ENCODE data around the gene C10orf71. TPM values are rescaled to one million over a fixed set of nuclear protein-coding genes. Genes with fewer than 3 reads are reported as not detected.
A peak's percentile ranks its signal among the peaks of the same experiment; 100 is the strongest.

The C10orf71 gene
- total RNA-seq, 1 experiment from 2014 or later = 6.6 TPM

DNA sequence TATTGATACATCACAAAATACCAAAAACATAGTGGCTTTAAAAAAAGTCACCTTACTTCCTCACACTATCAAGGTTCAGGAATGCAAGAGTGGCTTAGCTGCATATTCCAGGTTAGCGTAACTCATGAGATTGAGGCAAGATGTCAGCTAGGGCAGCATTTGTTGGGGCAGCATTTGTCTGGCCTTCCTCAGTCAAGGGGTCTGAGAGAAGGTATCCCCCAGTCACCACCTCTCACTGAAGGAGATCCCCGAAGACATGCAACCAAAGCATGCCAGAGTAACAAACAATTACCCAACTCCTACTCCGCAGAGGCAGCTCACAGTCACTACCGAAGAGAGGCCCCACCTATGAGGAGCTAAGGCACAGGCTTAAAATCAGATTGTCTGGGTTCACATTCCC lies 48.4 kb downstream of the C10orf71 start:
- Histone ChIP-seq H3K36me3 (no peaks in the 10 kb centered on the region), H3K9me3 (replicated peaks) (no peaks in the 10 kb centered on the region), H3K27ac (no peak overlapping the region), H3K27me3 (no peaks in the 10 kb centered on the region), H3K4me3 (no peak overlapping the region), H3K4me1 (peaks cover under 1% of the 10 kb centered on the region)
- DNase-seq = no peak

DNA sequence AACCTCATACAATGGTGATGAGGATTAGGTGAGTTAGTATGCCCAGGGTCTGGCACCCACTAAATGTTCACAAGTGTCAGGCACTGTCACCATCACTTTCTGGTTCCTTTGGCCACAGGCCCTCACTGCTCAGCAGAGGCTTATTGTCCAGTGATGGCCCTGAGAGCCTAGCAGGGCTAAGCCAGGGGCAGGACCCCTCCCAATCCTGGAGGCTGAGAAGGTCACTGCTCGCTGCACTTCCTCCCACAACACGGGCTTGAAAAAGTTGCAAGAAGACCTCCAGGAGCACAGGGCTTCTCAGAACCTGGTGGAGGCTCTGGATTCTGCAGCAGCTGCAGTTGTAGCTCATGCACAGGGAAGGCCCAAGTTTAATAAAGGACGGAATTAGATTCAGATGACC lies 48.9 kb downstream of the C10orf71 start:
- Histone ChIP-seq H3K4me1 (peaks cover 6% of the 10 kb centered on the region), H3K36me3 (no peaks in the 10 kb centered on the region), H3K9me3 (replicated peaks) (no peaks in the 10 kb centered on the region), H3K27me3 (no peaks in the 10 kb centered on the region), H3K4me3 (no peak overlapping the region), H3K27ac (no peak overlapping the region)
- DNase-seq = no peak

DNA sequence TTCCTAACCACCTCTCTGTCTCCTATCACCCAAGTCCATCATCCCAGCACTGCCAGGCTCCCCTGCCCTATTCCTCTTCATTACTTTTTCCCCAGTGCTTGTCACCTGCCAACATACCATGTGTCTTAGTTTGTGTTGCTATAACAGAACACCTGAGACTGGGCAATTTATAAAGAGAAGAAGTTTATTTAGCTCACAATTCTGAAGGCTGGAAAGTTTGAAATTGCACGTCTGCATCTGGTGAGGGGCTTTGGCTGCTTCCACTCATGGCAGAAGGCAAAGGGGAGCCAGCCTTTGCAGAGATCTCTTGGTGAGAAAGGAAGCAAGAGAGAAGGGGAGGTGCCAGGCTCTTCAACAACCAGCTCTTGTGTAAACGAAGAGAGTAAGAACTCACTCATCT lies 49.6 kb downstream of the C10orf71 start:
- Histone ChIP-seq H3K4me3 (no peak overlapping the region), H3K4me1 (peaks cover 13% of the 10 kb centered on the region), H3K36me3 (no peaks in the 10 kb centered on the region), H3K27ac (no peak overlapping the region), H3K27me3 (no peaks in the 10 kb centered on the region), H3K9me3 (replicated peaks) (no peaks in the 10 kb centered on the region)
- DNase-seq = no peak

DNA sequence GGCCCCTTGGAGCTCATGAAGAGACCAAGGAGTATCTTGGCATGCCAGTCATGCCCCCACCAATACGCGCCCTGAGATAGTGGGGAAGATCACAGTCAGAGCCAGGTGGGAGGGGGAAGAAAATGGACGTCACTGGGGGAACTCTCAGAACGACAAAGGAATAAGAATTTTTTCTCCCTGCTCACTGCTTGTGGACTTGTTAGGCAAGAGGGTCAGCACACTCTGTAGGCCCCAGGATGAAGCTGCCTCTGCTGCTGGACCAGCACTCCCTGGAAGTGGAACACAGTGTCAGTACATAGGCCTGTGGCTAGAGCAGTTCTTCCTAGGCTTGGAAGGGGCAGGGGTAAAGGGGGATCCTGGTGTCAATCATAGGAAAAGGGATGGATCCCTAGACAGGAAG lies 50.4 kb downstream of the C10orf71 start:
- DNase-seq = no peak
- no peaks in the 10 kb centered on the region for H3K9me3 ChIP-seq (replicated peaks)
- H3K4me1 ChIP-seq = peaks cover 21% of the 10 kb centered on the region
- H3K27ac ChIP-seq = no peak overlapping the region
- H3K4me3 ChIP-seq = no peak overlapping the region
- H3K27me3 ChIP-seq = no peaks in the 10 kb centered on the region
- no peaks in the 10 kb centered on the region for H3K36me3 ChIP-seq

DNA sequence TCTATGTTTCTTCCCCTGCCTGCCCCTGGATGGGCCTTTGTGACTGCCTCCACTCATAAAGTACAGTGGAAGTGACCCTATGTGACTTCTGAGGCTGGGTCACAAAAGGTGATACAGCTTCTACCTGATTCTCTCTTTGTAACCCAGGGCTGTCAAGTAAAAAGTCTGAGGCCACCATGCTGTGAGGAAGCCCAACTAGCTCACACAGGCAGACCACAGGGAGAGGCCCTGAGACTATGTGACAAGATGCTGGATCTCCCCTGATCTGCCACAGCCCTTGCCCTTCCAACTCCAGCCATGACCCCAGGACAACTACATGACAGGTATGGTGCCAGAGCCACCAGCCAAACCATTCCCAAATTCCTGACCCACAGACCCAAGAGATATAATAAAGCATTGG lies 51.2 kb downstream of the C10orf71 start:
- Histone ChIP-seq H3K4me1 (peaks cover 22% of the 10 kb centered on the region), H3K36me3 (no peaks in the 10 kb centered on the region), H3K9me3 (replicated peaks) (no peaks in the 10 kb centered on the region), H3K4me3 (no peak overlapping the region), H3K27me3 (no peaks in the 10 kb centered on the region), H3K27ac (no peak overlapping the region)
- DNase-seq = no peak

DNA sequence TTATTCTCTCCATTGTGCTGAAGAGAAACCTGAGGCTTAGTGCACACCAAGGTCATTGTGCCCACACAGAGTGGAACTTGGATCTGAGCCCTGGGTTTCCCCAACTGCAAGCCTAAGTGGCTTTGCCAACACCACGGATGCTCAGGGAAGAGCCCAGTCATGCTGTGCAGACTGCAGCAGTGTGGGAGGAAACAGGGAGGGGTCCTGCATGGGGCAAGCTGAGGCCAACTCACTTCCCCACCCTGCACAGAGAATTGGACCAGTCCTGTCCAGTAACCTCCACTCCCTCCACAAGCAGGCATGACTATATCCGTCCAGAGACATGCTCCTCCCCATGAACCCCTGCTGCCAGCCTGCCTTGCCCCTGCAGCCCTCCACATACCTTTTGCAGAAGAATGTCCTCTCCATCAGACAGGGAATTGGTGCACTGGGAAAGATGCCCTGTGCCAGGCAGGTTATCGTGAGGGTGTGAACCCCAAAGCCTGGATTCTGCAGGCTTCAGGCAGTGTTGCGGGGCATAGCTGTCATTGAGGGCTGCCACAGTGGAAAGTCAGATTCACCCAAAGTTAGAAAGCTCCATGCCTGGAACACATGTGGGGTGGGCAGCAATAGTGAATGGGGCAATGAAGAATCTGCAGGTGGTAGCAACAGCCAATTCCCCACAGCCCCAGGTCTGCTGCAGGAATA lies 52.0 kb downstream of the C10orf71 start:
- DNase-seq = no peak
- Histone ChIP-seq H3K9me3 (replicated peaks) (no peaks in the 10 kb centered on the region), H3K4me1 (peaks cover 22% of the 10 kb centered on the region)

DNA sequence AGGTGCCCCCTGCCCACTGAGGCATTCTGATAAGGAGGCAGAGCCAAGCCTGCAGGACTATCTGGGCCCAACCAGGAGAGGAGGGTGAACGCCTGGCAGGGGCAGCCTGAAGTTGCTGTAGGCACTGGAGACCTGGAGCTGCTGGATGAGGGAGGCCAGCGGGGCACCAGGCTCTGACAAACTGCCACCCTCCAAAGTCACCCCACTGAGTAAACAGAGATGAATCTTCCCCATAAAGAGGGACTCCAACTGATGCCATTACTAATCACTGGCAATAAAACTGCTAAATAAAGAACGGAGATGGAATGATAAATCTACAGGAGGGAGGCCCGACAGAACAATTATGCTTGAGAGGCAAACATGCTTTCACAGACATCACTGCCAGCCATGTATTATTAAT lies 52.7 kb downstream of the C10orf71 start:
- no peaks in the 10 kb centered on the region for H3K36me3 ChIP-seq
- no peaks in the 10 kb centered on the region for H3K27me3 ChIP-seq
- no peak overlapping the region for H3K27ac ChIP-seq
- peaks cover 22% of the 10 kb centered on the region for H3K4me1 ChIP-seq
- DNase-seq = no peak
- H3K4me3 ChIP-seq = no peak overlapping the region
- H3K9me3 ChIP-seq (replicated peaks) = no peaks in the 10 kb centered on the region

More for the DNA sequence above, 52.0 kb downstream of the C10orf71 start:
- H3K36me3 ChIP-seq = no peaks in the 10 kb centered on the region
- H3K4me3 ChIP-seq = no peak overlapping the region
- H3K27ac ChIP-seq = no peak overlapping the region
- H3K27me3 ChIP-seq = no peaks in the 10 kb centered on the region

DNA sequence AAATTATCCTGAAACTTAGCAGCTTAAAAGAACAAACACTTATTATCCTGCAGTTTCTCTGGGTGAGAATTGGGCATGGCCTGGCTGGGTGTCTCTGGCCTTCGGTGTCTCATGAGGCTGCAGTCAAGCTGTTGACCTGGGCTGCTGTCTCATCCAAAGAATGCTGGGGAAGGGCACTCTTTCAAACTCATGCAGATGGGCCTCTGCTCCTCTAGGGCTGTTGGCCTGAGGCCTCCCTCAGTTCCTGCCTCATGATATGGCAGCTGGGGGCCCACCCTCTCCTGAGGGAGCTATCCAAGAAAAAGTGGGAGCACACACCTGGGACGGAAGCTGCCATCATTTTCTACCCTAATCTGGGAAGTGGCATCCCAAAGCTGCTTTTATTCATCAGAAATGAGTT lies 53.4 kb downstream of the C10orf71 start:
- Histone ChIP-seq H3K36me3 (no peaks in the 10 kb centered on the region), H3K4me1 (peaks cover 22% of the 10 kb centered on the region), H3K9me3 (replicated peaks) (no peaks in the 10 kb centered on the region), H3K27me3 (no peaks in the 10 kb centered on the region), H3K27ac (no peak overlapping the region), H3K4me3 (no peak overlapping the region)
- no peak for DNase-seq

DNA sequence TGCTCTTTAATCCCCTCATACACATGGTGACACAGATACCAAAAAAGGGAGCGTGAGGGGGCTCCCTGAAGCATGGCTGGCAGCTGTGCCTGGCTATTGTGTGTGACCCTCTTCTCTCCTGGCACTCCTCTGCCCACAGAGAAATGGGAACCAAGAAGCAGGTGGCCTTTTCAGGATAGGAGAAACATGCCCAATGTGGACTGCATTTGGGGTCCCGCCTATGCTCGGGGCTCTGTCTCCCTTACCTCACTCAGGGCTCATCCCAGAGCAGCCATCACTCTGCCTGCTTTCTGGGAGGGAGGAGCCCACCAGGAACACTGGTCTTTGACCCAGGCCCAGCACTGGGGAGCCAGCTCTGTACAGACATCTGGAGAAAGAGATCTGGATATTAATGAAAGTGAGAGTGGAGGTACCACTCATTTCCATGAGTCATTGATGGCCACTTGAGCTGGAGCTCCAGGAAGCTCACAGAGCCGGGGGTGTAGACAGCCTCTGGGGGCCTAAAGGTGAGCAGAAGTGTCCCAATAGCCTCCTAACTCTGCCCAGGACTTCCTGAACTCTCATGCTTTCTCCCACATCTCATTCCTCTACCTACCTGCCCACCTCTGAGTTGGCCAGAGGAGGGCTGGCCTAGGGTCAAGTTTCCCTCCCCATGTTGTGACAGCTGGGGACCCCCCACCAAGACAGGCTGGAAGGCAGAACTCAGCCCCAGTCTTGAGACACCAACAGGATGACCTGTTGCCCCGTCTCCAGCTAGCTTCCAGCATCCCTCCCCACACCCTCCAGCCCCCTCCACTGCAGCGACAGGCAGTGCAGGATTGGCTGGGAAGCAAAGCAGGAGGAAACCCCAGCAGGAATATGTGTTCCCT lies 54.3 kb downstream of the C10orf71 start:
- no peak overlapping the region for H3K4me3 ChIP-seq
- no peaks in the 10 kb centered on the region for H3K36me3 ChIP-seq
- peak overlapping the region; percentile 53 for H3K27ac ChIP-seq
- H3K9me3 ChIP-seq (replicated peaks) = no peaks in the 10 kb centered on the region
- H3K4me1 ChIP-seq = peaks cover 22% of the 10 kb centered on the region
- H3K27me3 ChIP-seq = no peaks in the 10 kb centered on the region
- DNase-seq = peak; percentile 33 to 54

DNA sequence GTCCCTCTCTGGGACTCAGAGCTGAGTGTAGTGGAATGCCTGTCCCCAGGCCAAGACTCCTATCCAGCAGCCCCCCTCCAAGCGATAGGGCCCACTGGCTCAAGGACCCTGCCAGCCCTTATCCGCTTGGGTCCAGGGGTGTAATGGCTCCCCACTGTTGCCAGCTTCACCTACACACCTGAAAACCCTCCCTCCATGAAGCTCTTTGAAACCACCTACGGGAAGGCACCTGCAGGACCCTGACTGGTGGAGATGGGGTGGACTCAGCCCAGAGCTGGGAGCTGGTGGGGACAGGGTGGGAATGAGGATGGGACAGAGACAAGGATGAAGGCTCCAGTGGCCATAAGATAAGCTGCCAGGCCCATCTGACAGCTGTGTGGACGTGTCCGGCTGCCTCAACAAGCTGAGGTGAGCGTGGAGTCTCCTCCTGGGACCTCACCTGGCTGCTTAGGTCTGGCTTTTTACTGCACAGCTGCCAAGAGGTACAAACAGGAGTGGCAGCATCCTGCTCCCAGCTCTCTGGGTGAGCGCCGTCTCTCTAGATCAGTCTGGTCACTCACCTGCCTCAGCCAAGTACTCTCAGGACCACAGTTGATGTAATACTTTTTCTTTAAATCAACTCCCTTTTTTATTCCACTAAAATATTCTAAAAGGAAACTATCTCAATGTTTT lies 55.1 kb downstream of the C10orf71 start:
- Histone ChIP-seq H3K4me3 (no peak overlapping the region), H3K9me3 (replicated peaks) (peaks cover 5% of the 10 kb centered on the region; the same call in 1 of the 2 replicates), H3K36me3 (no peaks in the 10 kb centered on the region), H3K27me3 (no peaks in the 10 kb centered on the region), H3K4me1 (peaks cover 23% of the 10 kb centered on the region), H3K27ac (no peak overlapping the region)
- DNase-seq = no peak

DNA sequence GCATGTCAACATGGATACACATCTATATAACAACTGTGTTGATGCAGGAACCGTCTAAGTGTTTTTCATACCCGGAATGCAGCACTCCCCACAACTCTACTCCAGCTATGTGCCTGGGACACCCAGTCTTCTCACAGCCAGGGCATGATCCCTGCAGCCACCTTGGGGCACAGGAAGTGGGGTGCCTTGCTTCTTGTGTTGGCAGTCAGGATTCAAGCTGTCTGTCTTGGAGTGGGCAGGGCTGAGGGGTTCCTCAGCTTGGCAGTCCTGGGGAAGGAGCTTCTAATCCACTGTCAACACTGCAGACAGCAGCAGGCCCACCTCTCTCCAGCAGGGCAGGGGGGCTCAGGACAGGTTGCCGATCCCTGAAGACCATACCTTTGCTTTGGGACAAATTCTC lies 55.6 kb downstream of the C10orf71 start:
- Histone ChIP-seq H3K4me1 (peaks cover 26% of the 10 kb centered on the region), H3K27ac (no peak overlapping the region), H3K27me3 (no peaks in the 10 kb centered on the region), H3K9me3 (replicated peaks) (peaks cover 5% of the 10 kb centered on the region; the same call in 1 of the 2 replicates), H3K4me3 (no peak overlapping the region), H3K36me3 (no peaks in the 10 kb centered on the region)
- no peak for DNase-seq

DNA sequence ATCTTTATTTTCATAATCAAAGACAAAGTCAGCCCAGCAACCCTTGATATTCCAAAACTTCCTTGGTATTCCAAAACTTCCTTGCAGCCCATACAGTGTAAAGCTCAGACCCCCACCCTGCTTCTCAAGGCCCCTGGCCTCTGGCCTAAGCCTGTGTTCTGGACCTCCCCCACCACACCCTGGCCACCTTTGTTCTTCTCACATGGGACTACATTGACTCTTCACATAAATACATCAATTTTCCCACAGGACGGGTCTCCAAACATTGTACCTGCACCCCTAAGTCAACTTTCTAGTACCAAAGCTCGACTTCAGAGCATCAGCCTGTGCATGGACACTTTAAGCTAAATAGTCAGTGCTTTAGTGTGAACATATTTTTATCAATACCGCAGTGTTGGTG lies 56.3 kb downstream of the C10orf71 start:
- DNase-seq = no peak
- Histone ChIP-seq H3K4me3 (no peak overlapping the region), H3K36me3 (no peaks in the 10 kb centered on the region), H3K9me3 (replicated peaks) (peaks cover 5% of the 10 kb centered on the region; the same call in 1 of the 2 replicates), H3K4me1 (peaks cover 30% of the 10 kb centered on the region), H3K27ac (no peak overlapping the region), H3K27me3 (no peaks in the 10 kb centered on the region)

DNA sequence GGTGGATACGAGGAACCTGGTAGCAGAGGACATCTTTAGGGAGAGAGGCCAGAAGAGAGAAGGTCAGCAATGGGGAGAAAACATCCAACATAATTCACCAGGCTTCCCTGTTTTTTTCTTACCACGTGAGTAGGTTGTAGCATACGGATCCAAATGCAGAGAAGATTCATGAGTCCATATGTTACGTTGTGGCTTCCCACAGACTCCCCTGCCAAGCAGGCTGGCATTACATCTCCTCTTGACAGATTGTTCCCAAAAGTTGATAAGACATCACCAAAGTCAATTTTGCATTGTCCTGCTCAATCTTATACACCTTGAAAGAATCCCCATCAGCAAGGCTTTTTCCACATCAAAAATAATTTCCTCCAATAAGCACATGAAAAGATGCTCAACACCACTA lies 57.2 kb downstream of the C10orf71 start:
- no peak for DNase-seq
- Histone ChIP-seq H3K27ac (no peak overlapping the region), H3K4me1 (peaks cover 39% of the 10 kb centered on the region), H3K27me3 (no peaks in the 10 kb centered on the region), H3K9me3 (replicated peaks) (peaks cover 5% of the 10 kb centered on the region; the same call in 1 of the 2 replicates), H3K36me3 (no peaks in the 10 kb centered on the region), H3K4me3 (no peak overlapping the region)

DNA sequence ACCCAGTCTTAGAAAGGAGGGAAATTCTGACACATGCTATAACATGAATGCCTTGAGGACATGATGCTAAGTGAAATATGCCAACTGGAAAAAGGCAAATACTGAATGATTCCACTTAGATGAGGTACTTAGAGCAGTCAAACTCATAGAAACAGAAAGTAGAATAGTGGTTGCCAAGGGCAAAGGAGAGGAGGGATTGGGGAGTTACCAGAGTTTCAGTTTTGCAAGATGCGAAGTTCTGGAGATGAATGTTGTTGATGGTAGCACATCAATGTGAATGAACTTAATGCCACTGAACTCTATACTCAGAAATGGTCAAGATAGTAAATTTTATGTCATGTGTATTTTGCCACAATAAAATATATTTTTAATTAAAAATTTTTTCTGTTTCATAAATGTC lies 58.0 kb downstream of the C10orf71 start:
- DNase-seq = no peak
- Histone ChIP-seq H3K4me3 (no peak overlapping the region), H3K9me3 (replicated peaks) (peaks cover 5% of the 10 kb centered on the region; the same call in 1 of the 2 replicates), H3K27ac (no peak overlapping the region), H3K27me3 (no peaks in the 10 kb centered on the region), H3K4me1 (peaks cover 47% of the 10 kb centered on the region), H3K36me3 (no peaks in the 10 kb centered on the region)

DNA sequence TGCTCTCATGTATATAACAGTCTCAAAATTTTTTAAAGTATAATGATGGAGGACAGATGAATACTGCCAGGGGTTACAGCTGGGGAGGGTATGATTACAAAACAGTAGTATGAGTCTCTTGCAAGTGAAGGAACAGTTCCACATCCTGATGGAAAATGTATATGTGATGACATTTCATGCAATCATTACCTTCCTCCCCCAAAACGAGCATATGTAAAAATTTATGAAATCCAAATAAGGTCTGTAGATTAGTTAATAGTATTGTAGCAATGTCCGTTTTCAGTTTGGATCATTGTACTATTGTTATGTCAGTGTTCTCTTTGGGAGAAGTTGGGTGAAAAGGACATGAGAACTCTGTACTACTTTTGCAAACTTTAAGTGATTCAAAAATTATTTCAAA lies 58.9 kb downstream of the C10orf71 start:
- Histone ChIP-seq H3K27me3 (no peaks in the 10 kb centered on the region), H3K9me3 (replicated peaks) (peaks cover 5% of the 10 kb centered on the region; the same call in 1 of the 2 replicates), H3K27ac (no peak overlapping the region), H3K4me1 (peaks cover 44% of the 10 kb centered on the region), H3K36me3 (no peaks in the 10 kb centered on the region), H3K4me3 (no peak overlapping the region)
- DNase-seq = no peak

Data from SJCRH30 (cell line).